Measurements from ENCODE around the gene KIF3A.

The KIF3A gene

GRCh38 chr5:132667309-132667708, 70.0 kb downstream of the KIF3A start (continued):
- no peak for TF ChIP-seq ZNF184 (tag by site-specific recombination; IDR thresholded peaks at IDR 0.05)
- TF ChIP-seq ZNF366 (tag by site-specific recombination; conservative IDR thresholded peaks at IDR 0.05), result no peak
- no peak for TF ChIP-seq GLI4 (tag by site-specific recombination; IDR thresholded peaks at IDR 0.05)
- TF ChIP-seq KLF17 (tag by site-specific recombination; IDR thresholded peaks at IDR 0.05), result no peak
- no peak for TF ChIP-seq KLF16 (tag by site-specific recombination; IDR thresholded peaks at IDR 0.05)
- no peak for TF ChIP-seq ZNF239 (tag by site-specific recombination; IDR thresholded peaks at IDR 0.05)
- TF ChIP-seq ZNF24 (tag by site-specific recombination; IDR thresholded peaks at IDR 0.05), result no peak

- TF ChIP-seq ZSCAN23 (tag by site-specific recombination; IDR thresholded peaks at IDR 0.05), result no peak
- TF ChIP-seq MZF1 (tag by site-specific recombination; IDR thresholded peaks at IDR 0.05; ENCODE audit: borderline replicate concordance), result no peak
- no peak for TF ChIP-seq ZNF175 (tag by site-specific recombination; IDR thresholded peaks at IDR 0.05)
- no peak for TF ChIP-seq ZSCAN30 (tag by site-specific recombination; IDR thresholded peaks at IDR 0.05)
- POLR2A ChIA-PET, result no interaction called here
- Histone ChIP-seq H3K4me1 (ENCODE audit: control insufficient read depth, insufficient read depth, low read length) (no peaks in the 10 kb centered on the region), H3K36me3 (ENCODE audit: control insufficient read depth in 2 of 2, insufficient read depth in 1 of 2, low read length in 2 of 2) (no peaks in the 10 kb centered on the region), H3K9me3 (ENCODE audit: control insufficient read depth, insufficient read depth, low read depth, low read length) (no peaks in the 10 kb centered on the region), H3K27ac (ENCODE audit: extremely low read depth, low read depth, low read length) (no peak overlapping the region), H3K4me3 (ENCODE audit: low read depth, low read length) (no peak overlapping the region)
- CTCF ChIA-PET, result no interaction called here
Observed at GRCh38 chr5:132666310-132667123, 70.8 kb downstream of the KIF3A start.

- no peak overlapping the region for H3K27ac ChIP-seq (ENCODE audit: extremely low read depth, low read depth, low read length)
- no peak overlapping the region for H3K4me3 ChIP-seq (ENCODE audit: low read depth, low read length)
- CTCF ChIA-PET, result no interaction called here
- H3K9me3 ChIP-seq (ENCODE audit: control insufficient read depth, insufficient read depth, low read depth, low read length), result no peaks in the 10 kb centered on the region
- H3K36me3 ChIP-seq (ENCODE audit: control insufficient read depth in 2 of 2, insufficient read depth in 1 of 2, low read length in 2 of 2), result no peaks in the 10 kb centered on the region
- POLR2A ChIA-PET, result interaction anchor here (1.4 kb wide), 1 partner anchor 72 kb away, joined by 3 read pairs; the partner anchor contains the start of gene KIF3A
- no peaks in the 10 kb centered on the region for H3K4me1 ChIP-seq (ENCODE audit: control insufficient read depth, insufficient read depth, low read length)
- TF ChIP-seq ZBTB44 (tag by site-specific recombination; IDR thresholded peaks at IDR 0.05), result no peak
- TF ChIP-seq ZFP41 (tag by site-specific recombination; IDR thresholded peaks at IDR 0.05; ENCODE audit: borderline replicate concordance), result no peak
- TF ChIP-seq ZNF521 (tag by site-specific recombination; IDR thresholded peaks at IDR 0.05), result no peak
- TF ChIP-seq ZNF704 (tag by site-specific recombination; IDR thresholded peaks at IDR 0.05), result no peak
- no peak for TF ChIP-seq KLF16 (tag by site-specific recombination; IDR thresholded peaks at IDR 0.05)
- TF ChIP-seq ZNF776 (tag by site-specific recombination; IDR thresholded peaks at IDR 0.05; ENCODE audit: borderline replicate concordance), result no peak
- no peak for TF ChIP-seq ZNF707 (tag by site-specific recombination; IDR thresholded peaks at IDR 0.05)
- TF ChIP-seq ZSCAN23 (tag by site-specific recombination; IDR thresholded peaks at IDR 0.05), result no peak
- no peak for TF ChIP-seq KLF9 (tag by site-specific recombination; IDR thresholded peaks at IDR 0.05; ENCODE audit: low read depth)
- TF ChIP-seq ZNF26 (tag by site-specific recombination; IDR thresholded peaks at IDR 0.05), result no peak
- no peak for TF ChIP-seq ZIC2 (tag by site-specific recombination; IDR thresholded peaks at IDR 0.05)
- TF ChIP-seq ZNF600 (tag by site-specific recombination; IDR thresholded peaks at IDR 0.05), result no peak
Observed at GRCh38 chr5:132665574-132666080, 71.7 kb downstream of the KIF3A start.

Measured in HEK293 (cell line).